Measurements from ENCODE around the gene CPTP. TPM values are rescaled to one million over a fixed set of nuclear protein-coding genes. Genes with fewer than 3 reads are reported as not detected.

CPTP gene
- total RNA-seq, 2 donors from 2014 or later, result 11.6 to 14.1 TPM

DNA sequence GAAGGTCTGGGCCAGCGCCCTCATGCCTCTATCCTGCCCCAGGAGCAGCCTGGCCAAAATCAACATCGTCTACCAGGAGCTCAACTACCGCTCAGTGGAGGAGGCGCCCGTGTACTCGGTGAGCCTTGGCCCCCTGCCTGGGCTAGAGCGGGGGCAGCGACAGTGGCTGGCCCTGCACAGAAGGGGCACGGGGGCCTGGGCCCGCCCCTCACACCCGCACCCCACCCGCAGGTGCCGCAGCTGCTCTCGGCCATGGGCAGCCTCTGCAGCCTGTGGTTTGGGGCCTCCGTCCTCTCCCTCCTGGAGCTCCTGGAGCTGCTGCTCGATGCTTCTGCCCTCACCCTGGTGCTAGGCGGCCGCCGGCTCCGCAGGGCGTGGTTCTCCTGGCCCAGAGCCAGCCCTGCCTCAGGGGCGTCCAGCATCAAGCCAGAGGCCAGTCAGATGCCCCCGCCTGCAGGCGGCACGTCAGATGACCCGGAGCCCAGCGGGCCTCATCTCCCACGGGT, 33.5 kb upstream of the CPTP start:
- intact Hi-C loops (cut with DNase I), result loop anchor here in 1 of 2 donors (5.0 kb wide), 1 partner anchor 169 kb away; no protein-coding TSS in a partner anchor
- DNase-seq (ENCODE audit: low spot score), result no peak

DNA sequence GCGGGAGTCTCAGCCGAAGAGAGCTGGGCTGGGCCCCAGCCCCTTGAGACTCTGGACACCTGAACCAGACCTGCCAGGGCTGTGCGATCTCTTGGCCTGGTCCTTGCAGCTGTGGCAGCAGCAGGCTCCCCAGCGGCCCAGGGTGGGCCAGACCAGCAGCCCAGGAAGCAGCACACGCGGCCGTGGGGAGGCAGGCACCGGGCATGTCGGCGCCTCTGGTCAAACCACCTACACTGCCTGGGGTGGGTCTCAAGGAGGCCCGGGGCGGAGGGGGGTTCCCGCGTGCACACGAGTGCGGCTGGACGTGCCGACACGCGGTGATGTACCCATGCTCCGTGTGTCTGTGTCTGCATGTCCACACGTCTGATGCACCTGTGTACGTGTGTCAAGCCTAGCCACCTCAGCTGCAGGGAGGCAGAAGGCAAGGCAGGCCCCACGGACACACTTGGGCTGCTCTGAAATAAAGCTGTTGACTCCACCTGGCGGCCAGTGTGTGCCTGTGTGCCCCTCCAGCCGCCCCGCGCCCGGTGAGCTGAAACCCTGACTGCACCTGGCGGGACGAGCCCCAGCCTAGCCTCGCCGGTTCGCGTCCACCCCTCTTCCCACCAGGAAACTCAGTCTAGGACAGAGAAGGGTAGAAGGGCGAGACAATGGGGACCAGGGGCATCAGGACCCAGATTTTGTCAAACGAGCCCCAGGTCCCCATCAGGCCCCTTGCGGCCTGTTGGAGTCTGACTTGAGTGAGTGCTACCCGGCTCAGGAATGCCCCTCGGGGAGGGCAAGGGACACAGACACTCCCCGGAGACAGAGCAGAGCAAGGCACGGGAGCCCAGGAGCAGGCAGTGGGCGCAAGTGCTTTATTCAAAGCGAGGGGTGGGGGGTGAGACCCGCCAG, 32.8 kb upstream of the CPTP start:
- DNase-seq (ENCODE audit: low spot score), result no peak
- intact Hi-C loops (cut with DNase I), result loop anchor here in 1 of 2 donors (5.0 kb wide), 1 partner anchor 169 kb away; no protein-coding TSS in a partner anchor

DNA sequence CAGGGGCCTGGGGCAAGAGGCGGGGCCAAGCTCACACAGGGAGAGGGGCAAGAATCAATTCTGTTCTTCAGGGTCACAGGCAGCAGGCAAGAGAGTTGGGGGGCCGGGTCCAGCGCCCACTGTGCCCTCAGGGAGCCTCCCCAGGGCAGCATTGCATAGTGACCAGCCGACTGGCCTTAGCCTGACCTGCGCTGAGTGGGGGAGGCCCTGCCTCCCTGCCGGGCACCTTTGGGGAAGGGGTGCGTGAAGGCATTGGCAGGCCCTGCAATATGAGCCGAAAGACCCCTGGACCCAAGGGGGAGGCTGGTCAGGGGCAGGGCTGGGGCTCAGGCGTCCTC, 32.2 kb upstream of the CPTP start:
- DNase-seq (ENCODE audit: low spot score), result no peak
- intact Hi-C loops (cut with DNase I), result loop anchor here in 1 of 2 donors (5.0 kb wide), 1 partner anchor 170 kb away; no protein-coding TSS in a partner anchor

DNA sequence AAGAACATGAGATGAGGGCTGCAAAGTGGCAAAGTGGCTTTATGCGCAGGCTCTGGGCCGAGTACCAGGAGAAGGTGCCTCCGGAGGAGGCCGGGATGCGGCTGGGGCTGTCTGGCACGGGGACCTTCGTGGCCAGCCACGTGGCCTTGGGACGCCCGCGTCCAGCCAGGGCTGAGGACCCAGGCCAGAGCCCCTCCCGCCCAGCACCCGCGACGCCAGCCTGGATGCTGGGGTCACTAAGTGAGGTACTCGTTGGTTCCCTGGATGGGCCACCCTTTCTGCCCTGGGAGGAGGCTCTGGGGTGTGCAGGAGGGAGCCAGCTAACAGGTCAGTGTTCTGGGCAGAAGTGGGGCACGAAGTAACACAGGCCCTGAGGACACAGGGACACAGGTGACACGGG, 31.8 kb upstream of the CPTP start:
- intact Hi-C loops (cut with DNase I), result loop anchor here in 1 of 2 donors (5.0 kb wide), 1 partner anchor 171 kb away; no protein-coding TSS in a partner anchor
- DNase-seq (ENCODE audit: low spot score), result no peak

DNA sequence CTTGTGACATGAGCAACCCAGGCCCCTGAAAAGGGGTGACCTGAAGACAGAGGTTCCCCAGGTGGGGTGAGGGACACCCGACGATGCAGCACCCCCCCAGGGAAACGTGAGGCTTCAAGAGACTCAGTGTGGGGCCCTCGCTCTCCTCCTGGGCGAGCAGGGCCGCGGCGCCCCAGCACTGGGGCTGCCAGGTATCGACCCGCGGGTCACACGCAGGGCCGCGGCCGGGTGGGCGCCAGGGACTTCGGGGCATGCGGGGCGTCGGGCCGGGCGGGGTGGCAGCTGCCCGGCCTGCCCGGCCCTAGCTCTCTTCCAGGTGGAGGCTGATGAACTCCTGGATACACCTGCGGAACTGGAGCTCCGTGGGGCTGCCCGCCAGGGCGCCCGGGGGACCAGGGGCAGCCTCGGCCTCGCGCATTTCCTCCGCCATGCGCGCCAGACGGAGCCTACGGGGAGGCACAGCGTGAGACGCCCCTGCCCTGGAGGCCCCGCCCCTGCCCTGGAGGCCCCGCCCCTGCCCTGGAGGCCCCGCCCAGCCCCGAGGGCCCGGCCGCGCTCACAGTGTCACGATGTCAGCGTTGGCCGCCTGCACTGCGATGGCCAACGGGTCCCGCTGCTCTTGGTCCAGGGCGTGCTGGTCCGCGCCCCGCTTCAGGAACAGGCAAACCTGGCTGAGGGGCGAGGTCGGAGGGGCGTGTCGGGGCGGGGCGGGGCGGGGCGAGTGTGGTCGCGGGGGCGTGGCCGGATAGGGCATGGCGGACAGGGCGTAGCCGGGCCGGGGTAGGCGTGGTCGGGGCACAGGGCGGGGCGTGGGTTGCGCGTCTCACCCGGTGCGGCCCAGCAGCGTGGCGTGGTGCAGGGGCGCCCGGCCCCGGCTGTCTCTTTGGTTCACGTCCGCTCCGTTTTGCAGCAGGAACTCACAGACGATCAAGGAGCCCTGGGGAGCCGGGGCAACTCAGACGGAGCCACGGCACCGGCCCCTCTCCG, 31.0 kb upstream of the CPTP start:
- intact Hi-C loops (cut with DNase I), result loop anchor here in 1 of 2 donors (5.0 kb wide), 1 partner anchor 171 kb away; no protein-coding TSS in a partner anchor
- DNase-seq (ENCODE audit: low spot score), result no peak

DNA sequence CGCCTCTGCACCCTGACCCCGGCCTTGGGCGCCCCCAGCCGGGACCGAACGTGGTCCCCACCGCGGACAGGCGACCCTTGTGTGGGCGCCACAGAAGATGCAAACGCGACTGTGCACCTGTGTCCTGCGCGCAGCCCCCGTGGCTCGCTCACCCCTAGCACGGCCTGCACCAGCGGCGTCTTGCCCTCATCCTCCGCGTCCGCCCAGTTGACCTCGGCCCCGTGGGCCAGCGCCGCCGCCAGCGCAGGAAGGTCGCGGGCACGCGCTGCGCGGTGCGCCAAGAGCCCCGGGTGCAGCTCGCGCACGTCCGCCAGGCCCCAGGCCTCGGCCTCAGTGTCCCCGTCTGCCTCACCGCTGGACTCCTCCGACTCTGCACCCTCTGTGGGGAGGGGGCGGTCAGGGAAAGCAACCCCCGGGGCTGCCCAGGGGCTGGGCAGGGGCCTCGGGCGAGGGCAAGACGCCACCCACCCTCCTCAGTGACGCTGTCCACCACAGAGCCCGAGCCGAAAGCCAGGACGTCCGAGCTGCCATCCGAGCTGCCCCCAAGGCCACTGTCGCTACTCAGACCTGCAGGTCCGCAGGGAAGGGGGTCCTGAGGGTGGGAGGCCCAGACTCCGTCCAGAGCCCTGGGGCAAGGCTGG, 30.2 kb upstream of the CPTP start:
- intact Hi-C loops (cut with DNase I), result loop anchor here in 1 of 2 donors (5.0 kb wide), 1 partner anchor 172 kb away; no protein-coding TSS in a partner anchor
- DNase-seq (ENCODE audit: low spot score), result no peak

DNA sequence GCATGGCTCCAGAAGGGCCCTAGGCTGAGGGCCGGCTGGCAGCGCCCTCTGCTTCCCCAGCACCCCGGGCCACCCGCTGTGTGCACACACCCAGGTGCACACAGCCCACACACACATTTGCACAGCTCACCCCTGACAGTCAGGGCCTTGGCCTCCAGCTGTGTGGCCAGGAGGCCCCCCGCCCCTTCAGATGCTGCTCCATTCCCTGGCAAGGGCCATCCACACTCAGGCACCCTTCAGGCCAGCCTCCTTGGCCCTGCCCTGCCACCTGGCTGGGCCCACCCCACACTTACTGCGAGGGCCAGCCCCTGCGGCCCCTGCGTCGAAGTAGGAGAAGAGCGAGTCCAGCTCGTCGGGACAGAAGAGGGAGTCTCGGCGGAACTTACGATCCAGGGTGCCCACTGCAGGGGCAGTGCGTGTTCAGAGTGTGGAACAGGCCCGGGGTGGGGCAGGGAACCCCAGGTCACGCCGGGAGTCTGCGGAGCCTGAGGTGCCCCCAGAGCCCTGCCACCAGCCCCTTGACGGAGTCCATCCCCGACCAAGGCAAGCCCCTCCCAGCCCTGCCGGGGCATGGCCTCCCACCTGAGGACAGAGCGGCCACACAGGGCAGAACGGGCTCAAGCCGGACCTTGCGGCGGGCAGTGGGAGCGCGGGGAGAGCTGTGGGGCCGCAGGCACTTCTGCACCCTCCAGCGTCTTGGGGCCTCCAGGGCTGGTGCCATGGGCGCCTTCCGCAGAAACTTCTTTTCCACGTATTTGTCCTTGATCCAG, 29.3 kb upstream of the CPTP start:
- DNase-seq (ENCODE audit: low spot score), result no peak
- intact Hi-C loops (cut with DNase I), result no loop called here

DNA sequence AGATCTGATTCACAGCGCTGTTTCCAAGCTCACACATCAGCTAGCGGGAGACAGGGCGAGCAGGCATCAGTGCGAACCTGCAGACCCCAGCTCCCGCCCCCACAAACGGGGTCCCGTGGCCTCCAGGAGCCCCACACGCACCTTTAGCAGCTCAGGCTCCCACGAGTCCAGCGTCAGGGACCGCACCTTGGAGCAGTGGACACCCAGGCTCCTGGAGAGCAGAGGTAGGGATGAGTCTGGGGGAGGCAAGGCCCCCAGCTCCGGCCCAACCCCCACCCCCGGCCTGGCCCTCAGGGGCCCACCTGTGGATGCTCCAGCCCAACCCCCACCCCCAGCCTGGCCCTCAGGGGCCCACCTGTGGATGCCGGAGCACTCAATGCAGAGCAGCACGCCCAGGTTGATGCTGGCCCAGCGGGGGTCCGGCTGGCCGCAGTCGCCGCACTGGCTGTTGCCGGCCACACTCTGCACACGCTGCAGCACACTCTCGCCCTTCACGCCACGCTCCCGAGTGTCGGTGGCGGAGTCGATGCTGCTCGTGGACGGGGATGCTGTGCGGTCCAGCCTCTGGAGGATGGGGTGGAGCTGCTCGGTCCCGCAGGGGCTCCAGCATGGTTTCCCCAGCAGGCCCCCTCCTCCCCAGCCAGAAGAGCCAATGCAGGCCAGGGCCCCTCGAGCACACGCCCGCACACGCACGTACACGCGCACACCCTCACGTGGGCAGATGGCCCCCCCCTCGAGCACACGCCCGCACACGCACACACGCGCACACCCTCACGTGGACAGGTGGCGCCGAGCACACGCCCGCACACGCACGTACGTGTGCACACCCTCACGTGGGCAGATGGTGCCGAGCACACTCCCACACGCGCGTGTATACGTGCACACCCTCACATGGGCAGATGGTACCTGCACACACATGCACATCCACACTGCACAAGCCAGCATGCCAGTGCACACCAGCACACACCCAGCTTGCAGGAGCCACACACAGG, 28.2 kb upstream of the CPTP start:
- DNase-seq (ENCODE audit: low spot score), result no peak
- intact Hi-C loops (cut with DNase I), result no loop called here

DNA sequence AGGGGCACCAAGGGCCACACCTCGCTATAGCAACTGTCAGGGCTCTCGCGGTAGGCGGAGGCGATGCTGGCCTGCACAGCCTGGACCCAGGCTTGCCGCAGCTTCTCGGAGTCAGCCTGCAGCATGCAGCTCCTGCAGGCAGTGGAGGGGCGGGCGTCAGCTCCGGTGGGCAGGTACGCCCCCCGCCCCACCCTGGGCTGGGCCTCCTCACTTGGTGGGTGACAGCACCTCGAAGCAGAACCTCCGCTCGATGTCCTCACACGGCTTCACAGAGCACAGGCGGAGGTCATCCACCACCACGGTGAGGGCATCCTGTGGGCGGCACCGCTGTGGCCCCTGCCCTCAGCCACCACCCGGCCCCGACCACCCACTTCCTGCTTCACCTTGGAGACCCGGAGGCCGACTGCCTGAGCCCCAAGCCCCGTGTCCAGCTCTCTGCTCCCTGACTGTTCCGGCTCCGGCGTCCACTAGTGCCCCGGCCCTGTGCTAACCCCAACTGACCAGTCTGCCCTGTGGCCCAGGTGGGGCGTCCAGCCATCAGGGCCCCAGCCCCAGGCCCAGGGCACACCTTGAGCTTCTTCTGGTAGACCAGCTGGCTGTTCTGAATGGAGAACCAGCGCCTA, 26.7 kb upstream of the CPTP start:
- intact Hi-C loops (cut with DNase I), result no loop called here

DNA sequence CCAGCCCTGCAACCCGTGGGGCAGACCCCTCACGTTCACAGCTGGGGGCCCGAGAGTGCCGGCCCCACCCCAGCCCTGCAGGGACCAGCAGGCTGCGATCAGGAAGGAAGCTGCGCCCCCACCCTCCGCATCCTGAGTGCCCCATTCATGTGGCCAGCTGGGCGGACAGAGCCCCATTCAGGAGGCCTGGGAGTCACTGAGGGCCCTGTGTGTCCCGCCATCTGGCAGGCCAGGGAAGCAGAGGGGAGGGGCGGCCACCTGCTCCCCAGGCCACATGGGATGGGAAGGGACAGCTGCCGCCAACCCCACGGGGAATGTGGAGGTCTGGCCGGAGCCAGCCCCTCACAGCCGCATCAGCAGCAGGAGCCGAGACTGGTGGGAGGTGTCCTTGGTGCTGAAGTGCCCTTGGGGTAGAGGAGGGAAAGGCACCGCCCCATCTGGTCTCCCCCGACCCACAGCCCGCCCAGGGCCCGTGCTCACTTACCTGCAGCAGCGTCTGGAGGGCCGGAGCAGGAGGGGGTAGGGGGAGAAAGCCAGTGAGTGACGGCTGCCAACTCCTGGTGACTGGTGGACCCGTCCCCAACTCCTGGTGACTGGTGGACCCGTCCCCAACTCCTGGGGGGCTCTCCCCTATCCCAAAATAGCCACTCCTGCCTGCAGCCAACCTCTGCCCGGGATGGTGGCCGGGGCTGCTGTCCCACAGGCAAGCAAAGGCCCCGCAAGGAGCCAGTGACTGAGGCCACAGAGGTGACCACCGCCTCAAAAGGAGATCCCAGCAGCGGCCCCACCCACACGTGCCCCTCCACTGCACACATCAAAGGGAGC, 25.5 kb upstream of the CPTP start:
- intact Hi-C loops (cut with DNase I), result no loop called here

More for the DNA sequence above, 26.7 kb upstream of the CPTP start:
- DNase-seq (ENCODE audit: low spot score), result no peak

DNA sequence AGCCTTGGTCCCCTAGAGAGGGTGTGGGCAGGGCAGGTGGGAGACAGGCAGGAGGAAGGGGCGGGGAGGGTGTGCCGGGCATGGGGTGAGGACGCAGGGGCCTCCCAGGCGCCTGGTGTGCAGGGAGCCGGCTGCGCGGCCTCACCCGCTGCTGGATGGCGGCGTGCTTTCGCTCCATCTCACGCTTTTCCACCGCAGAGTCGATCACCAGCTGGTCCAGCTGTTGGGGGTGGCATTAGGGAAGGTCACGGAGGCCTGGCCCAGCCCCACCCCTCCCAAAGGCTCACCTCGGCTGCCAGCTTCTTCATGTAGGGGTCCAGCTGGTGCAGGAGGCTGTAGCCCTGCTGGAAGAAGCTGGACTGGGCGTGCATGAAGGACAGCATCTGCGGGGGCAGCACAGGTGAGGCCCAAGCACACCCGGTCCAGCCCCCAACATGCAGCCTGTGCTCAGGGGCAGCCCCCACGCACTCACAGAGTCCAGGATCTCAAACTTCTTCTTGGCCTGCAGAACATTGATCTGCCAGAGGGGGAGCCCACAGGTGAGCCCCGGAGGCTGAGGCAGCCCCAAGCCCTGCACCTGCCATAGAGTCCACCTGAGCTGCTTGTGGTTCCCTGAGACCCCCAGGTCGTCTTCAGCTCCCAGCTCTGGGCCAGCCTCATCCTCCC, 24.8 kb upstream of the CPTP start:
- no peak for DNase-seq (ENCODE audit: low spot score)
- intact Hi-C loops (cut with DNase I), result no loop called here

More for the DNA sequence above, 25.5 kb upstream of the CPTP start:
- DNase-seq (ENCODE audit: low spot score), result no peak

DNA sequence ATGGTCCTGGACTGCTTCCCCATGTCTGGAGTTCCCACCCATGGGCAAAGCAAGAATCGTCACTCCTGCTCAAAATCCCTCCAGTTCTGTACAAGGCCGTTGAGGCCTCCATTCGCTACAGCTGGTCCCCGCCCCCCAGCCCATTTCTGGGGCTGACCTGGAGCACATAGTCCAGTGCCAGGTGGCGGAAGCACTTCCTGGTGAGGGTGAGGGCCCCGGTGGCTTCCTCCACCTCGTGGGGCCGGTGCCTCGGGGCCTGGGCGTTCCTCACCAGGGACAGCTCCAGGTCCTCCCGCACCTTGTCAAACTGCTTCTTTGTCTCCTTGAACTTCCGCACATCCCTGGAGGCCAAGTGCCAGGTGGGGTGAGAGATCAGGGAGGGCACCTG, 24.3 kb upstream of the CPTP start:
- intact Hi-C loops (cut with DNase I), result no loop called here
- no peak for DNase-seq (ENCODE audit: low spot score)

DNA sequence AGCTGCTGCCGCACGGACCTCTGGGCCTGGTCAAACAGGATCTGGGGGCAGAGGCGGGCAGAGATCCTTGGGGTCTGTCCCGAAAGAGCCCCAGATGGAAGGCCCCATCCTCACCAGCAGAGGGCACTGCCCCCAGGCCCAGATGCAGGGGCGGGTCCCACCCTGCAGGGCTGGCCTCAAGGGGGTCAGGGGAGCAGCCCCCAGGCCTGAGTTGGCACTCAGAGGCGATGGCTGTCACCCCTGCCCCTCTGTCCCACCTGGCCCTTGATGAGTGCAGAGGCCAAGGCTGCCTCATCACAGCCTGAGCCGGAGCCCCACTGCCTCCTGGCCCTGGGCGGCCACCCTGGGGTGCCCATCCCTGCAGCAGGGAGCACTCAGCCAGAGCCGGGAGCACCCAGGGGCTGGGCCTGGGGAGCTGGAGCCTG, 22.6 kb upstream of the CPTP start:
- intact Hi-C loops (cut with DNase I), result no loop called here
- DNase-seq (ENCODE audit: low spot score), result no peak

DNA sequence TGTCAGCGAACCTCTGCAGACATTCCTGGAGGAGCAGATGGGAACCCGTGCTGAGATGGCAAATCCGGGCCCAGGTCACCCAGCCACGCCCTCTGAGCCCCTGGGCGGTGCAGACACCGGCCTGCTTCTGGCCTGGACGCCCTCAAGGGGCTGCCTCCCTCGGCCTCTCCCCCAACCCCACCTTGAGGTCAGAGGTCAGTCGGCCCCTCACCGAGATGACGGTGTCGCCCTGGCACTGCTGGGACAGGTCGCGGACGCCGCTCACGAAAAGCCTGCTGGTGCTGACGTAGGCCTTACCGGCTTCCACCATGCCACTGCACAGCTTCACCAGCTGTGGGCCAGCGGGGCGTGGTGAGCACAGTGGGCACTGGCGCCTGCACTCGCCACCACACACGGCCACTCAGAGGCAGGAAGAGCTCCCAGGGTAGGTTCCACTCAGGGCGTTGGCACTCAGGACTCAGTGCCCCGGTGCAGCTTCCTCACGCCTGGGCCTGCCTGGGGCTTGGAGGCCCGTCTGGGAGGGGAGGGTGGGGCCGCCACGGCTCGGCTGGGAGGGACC, 21.6 kb upstream of the CPTP start:
- no peak for DNase-seq (ENCODE audit: low spot score)
- intact Hi-C loops (cut with DNase I), result no loop called here

DNA sequence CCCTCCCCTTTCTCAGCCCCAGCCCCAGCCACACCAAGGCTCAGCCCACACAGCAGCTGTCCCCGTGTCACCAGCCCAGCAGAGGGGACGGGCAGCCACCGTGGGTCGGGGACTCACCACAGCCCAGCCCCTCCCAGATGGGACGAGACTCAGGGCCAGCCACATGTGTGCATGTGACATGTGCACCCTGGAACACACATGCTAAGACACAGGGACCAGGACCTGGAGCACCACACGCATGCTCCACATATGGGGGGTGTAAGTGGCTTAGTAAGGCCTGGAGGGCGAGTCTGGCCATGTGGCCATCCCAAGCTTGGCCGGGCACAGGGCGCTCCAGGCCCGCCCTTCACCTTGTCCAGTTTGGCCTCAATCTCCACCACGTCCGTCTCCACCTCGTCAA, 20.9 kb upstream of the CPTP start:
- intact Hi-C loops (cut with DNase I), result no loop called here
- DNase-seq (ENCODE audit: low spot score), result no peak
